GM23248 (cell line): Measurements from ENCODE around the gene TPO.

ENCODE experiments used
- EZH2 ChIP-seq: fragments of 200-600 bp; sonication (generic); IDR thresholded peaks from 2 replicates; pipeline ENCODE4 v1.6.1; 2018; ENCODE audit warnings: antibody characterized with exemption, mild to moderate bottlenecking; ENCODE audit not compliant: insufficient read depth, poor library complexity, severe bottlenecking
- EZH2phosphoT487 ChIP-seq: fragments of 200-600 bp; sonication (generic); IDR thresholded peaks from 2 replicates; pipeline ENCODE4 v1.6.1; 2018; ENCODE audit warnings: antibody characterized with exemption, moderate library complexity, mild to moderate bottlenecking, low read depth; ENCODE audit not compliant: insufficient read depth

DNA sequence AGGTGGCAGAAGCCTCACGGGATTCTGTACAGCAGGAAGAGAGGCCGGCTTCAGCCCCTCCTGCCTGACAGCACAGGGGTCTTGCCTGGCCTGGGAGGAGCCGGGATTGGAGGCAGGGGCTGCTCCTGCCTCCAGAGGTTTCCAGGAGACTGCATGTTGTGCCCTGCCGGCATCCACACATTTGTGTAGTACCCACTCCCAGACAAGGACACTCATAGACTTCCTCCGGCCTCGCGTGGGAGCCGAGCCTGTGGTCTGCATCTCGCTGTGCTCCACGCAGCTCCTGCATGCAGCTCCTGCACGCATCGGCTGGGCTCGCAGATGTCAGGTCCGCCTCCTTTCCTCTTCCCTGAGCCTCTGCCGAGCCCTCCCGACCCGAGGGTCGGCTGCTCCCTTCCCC is 34.7 kb downstream of the TPO start:
- TF ChIP-seq EZH2phosphoT487: no peak
- no peak for TF ChIP-seq EZH2
